ENCODE data around the gene EHMT2.

EHMT2 gene

GRCh38 chr6:31837369-31838113 lies 60.0 kb downstream of the EHMT2 start:
- DNase-seq, result no peak

GRCh38 chr6:31836474-31837368 lies 60.8 kb downstream of the EHMT2 start:
- DNase-seq, result no peak

DNA sequence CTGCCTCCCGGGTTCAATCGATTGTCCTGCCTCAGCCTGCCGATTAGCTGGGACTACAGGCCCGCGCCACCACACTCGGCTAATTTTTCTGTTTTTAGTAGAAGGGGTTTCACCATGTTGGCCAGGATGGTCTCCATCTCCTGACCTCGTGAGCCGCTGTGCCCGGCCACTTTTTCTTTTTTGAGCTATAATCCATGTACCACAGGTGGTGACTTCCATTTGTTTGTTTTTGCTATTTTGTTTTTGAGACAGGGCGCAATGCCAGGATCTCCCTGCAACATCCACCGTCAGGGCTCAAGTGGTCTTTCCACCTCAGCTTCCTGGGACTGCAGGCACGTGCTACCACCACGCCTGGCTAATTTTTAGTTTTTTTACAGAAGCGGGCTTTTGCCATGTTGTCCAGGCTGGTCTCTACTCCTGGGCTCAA lies 61.4 kb downstream of the EHMT2 start:
- DNase-seq, result peak; percentile 22

DNA sequence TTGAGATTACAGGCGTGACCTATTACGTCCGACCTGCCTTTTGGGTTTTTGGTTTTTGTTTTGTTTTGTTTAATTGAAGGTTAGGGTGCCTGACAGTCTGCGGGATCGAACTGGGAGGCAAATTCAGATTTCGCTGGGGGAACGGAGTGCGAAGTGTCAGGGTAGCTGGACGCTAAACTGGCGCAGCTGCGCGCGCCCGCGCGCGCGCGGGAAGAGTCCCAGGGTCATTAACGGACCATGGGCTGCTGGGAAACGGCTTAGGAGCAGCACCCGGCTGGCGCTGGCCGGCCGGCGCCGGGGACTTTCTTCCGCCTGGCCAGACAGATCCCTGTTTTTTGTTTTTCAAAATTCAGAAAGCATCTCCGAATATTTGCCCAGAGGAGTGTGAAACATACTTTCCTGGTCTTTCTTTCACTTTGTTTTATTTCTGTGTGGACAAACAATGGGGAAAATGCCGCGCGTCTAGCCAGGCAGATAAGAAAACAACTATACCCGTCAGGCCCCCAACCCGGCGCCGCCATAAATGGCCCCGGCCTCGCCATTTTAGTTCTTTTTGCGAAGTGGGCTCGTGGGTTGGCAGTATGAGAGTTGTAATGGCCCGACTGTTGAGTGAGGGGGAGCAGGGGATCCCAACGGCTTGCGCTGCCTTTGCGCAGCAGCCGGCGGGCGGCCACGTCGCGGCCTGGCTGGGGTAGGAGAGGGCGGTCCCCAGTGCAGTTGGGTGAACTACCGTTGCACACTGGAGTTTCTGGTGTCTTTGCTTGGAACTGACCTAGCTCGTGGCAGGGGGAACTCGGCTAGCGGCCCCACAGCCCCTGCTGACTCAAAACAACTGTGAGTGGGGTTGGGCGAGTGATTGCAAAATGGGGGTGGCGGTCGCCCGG lies 62.9 kb downstream of the EHMT2 start:
- DNase-seq, result peak; percentile 87

GRCh38 chr6:31831350-31832215 lies 65.9 kb downstream of the EHMT2 start:
- DNase-seq, result no peak

GRCh38 chr6:31830886-31831335 lies 66.6 kb downstream of the EHMT2 start:
- DNase-seq, result no peak

All from NCI-H1092 treated with DMSO at 0.1 percent for 48 hours (cell line).